B cell (primary cell): ENCODE measurements around the gene ITGB4. TPM values are rescaled to one million over a fixed set of nuclear protein-coding genes. Genes with fewer than 3 reads are reported as not detected.

Experiments used
- ATAC-seq: fragments of 200-7000 bp; cut with Tn5 transposase; one replicate; pipeline ENCODE4 v1.10.0; 2021; ENCODE audit warnings: low read depth, mild to moderate bottlenecking, moderate number of reproducible peaks, moderate library complexity
- CTCF ChIA-PET: fragments of 350-600 bp; sonication (Branson Sonifier 250); formaldehyde crosslinking; loops from one replicate; lab custom pipeline; 2021; ENCODE audit warnings: antibody characterized with exemption, inconsistent platforms; lab: Charles Lee
- POLR2A ChIA-PET: fragments of 350-600 bp; sonication (Branson Sonifier 250); formaldehyde crosslinking; loops from one replicate; lab custom pipeline; 2021; ENCODE audit warnings: antibody characterized with exemption; lab: Charles Lee
- DNase-seq: peaks from one replicate; pipeline ENCODE4 v3.0.0; 2013
- H2AFZ ChIP-seq: 2 replicates; pipeline ENCODE4 v1.6.1; 2012; ENCODE audit warnings: mild to moderate bottlenecking, low read depth, low read length; ENCODE audit not compliant: insufficient read depth, poor library complexity, severe bottlenecking
- H3K27ac ChIP-seq, 2 donors: 1 replicate in 1 of 2; 2 replicates in 1 of 2; pipeline ENCODE4 v1.5.1; 2012 to 2013; ENCODE audit warnings: low read length in 2 of 2, mild to moderate bottlenecking in 2 of 2, moderate library complexity in 1 of 2
- H3K27me3 ChIP-seq, 4 experiments: fragments of 200-600 bp in 1 of 4; sonication (generic) in 1 of 4; replicated peaks in 1 of 4; 1 replicate in 2 of 4; 2 replicates in 2 of 4; pipeline versions ENCODE4 v1.6.1 to v1.7.0; 2013 to 2016; ENCODE audit warnings: low read length in 3 of 4, mild to moderate bottlenecking in 2 of 4, mixed read lengths in 1 of 4, moderate library complexity in 1 of 4; ENCODE audit not compliant: insufficient read depth in 4 of 4, control insufficient read depth in 3 of 4; ENCODE audit errors: control extremely low read depth in 1 of 4
- H3K36me3 ChIP-seq, 2 experiments: replicated peaks in 1 of 2; 1 replicate in 1 of 2; 2 replicates in 1 of 2; pipeline versions ENCODE4 v1.6.1 to v1.7.1; 2013; ENCODE audit warnings: low read length in 1 of 2; ENCODE audit not compliant: insufficient read depth in 2 of 2, control insufficient read depth in 1 of 2; ENCODE audit errors: control extremely low read depth in 1 of 2, extremely low read depth in 1 of 2
- H3K4me1 ChIP-seq, 2 donors: fragments of 200-600 bp in 1 of 2; sonication (generic) in 1 of 2; 1 replicate in 1 of 2; 2 replicates in 1 of 2; pipeline versions ENCODE4 v1.5.1 to v1.6.1; 2013 to 2017; ENCODE audit warnings: low read length in 2 of 2; ENCODE audit not compliant: control insufficient read depth in 2 of 2, insufficient read depth in 2 of 2
- H3K4me2 ChIP-seq: replicated peaks from 2 replicates; pipeline ENCODE3; 2012; ENCODE audit warnings: mild to moderate bottlenecking, low read depth, low read length; ENCODE audit not compliant: poor library complexity, severe bottlenecking
- H3K4me3 ChIP-seq, 5 experiments: fragments of 200-600 bp in 1 of 5; sonication (generic) in 1 of 5; 1 replicate in 3 of 5; 2 replicates in 2 of 5; pipeline versions ENCODE4 v1.5.1 to v1.7.0; 2011 to 2016; ENCODE audit warnings: low read length in 4 of 5, mild to moderate bottlenecking in 4 of 5, low read depth in 2 of 5, control low read depth in 1 of 5, moderate library complexity in 1 of 5; ENCODE audit not compliant: insufficient read depth in 1 of 5; ENCODE audit errors: control extremely low read depth in 1 of 5, extremely low read depth in 1 of 5
- H3K79me2 ChIP-seq: fragments of 200-600 bp; sonication (generic); one replicate; pipeline ENCODE4 v1.6.0; 2016; ENCODE audit warnings: low read length; ENCODE audit not compliant: control insufficient read depth, insufficient read depth
- H3K9ac ChIP-seq: fragments of 200-600 bp; sonication (generic); 2 replicates; pipeline ENCODE4 v1.6.1; 2017; ENCODE audit warnings: mild to moderate bottlenecking, low read length, moderate library complexity
- H3K9me3 ChIP-seq, 3 donors: one replicate each; pipeline versions ENCODE4 v1.6.1 to v1.7.1; 2013; ENCODE audit warnings: low read length in 2 of 3; ENCODE audit not compliant: control insufficient read depth in 2 of 3, insufficient read depth in 1 of 3; ENCODE audit errors: control extremely low read depth in 1 of 3
- H4K20me1 ChIP-seq: 2 replicates; pipeline ENCODE4 v1.6.0; 2012; ENCODE audit warnings: mild to moderate bottlenecking, low read length; ENCODE audit not compliant: insufficient read depth, control insufficient read depth, poor library complexity, severe bottlenecking
- H3K27ac Mint-ChIP-seq: one replicate; pipeline ENCODE4 v1.8.0; 2021; ENCODE audit warnings: mixed read lengths
- H3K27me3 Mint-ChIP-seq: one replicate; pipeline ENCODE4 v1.8.0; 2021; ENCODE audit warnings: mixed read lengths
- H3K4me1 Mint-ChIP-seq: one replicate; pipeline ENCODE4 v1.8.0; 2021; ENCODE audit warnings: mixed read lengths
- H3K4me3 Mint-ChIP-seq: one replicate; pipeline ENCODE4 v1.8.0; 2021; ENCODE audit warnings: mixed read lengths
- H3K9me3 Mint-ChIP-seq: one replicate; pipeline ENCODE4 v1.8.0; 2022; ENCODE audit warnings: mixed read lengths; ENCODE audit not compliant: insufficient read depth
- CTCF ChIP-seq: fragments of 200-600 bp; IDR thresholded peaks from one replicate; pipeline ENCODE4 v1.8.0; 2022; ENCODE audit warnings: antibody characterized with exemption, mild to moderate bottlenecking
- EZH2 ChIP-seq: IDR thresholded peaks from 2 replicates; pipeline ENCODE4 v1.6.1; 2012; ENCODE audit warnings: borderline replicate concordance, low read depth, mild to moderate bottlenecking, moderate library complexity, low read length; ENCODE audit not compliant: insufficient read depth, poor library complexity, severe bottlenecking
- WGBS: methylation state at CpG from one replicate; pipeline ENCODE4 v1.1.5; 2013; ENCODE audit warnings: missing lambda C conversion rate; ENCODE audit not compliant: insufficient coverage; 5-methylcytosine and 5-hydroxymethylcytosine counted together
- intact Hi-C: fragments of 100-400 bp; cut with micrococcal nuclease; formaldehyde crosslinking; loops from one replicate; pipeline ENCODE4 v1.10.0; 2022
- polyA plus RNA-seq: library from polyadenylated mRNA; depleted of rRNA; stranded (reverse); fragments of >200 nt; gene quantifications from 2 replicates; pipeline ENCODE4 v1.2.3, GENCODE V29; 2012
- total RNA-seq, 2 donors: library from RNA; stranded (reverse); fragments of 120-200 nt in 1 of 2; gene quantifications; 1 replicate in 1 of 2; 2 replicates in 1 of 2; pipeline versions ENCODE4 v1.2.3 to v1.2.4, GENCODE V29; 2013 to 2022

Gene ITGB4
- total and polyA plus RNA-seq, 2 donors (not counting 1 experiment from before 2014, with no cell fraction given) = 0.12 to 0.81 TPM

- CTCF ChIA-PET = interaction anchor here (0.7 to 8.5 kb wide), 10 partner anchors 8 to 144 kb away, joined by 3 to 54 read pairs (median 4); partner anchors contain the start of genes GALK1, TRIM65 and UNK
- 49% methylated on average over 11 of the region's 15 CpGs for WGBS
Observed at GRCh38 chr17:75776386-75777295, 55.4 kb downstream of the ITGB4 start.

More at GRCh38 chr17:75776386-75777295, 55.4 kb downstream of the ITGB4 start:
- DNase-seq (peak; percentile 71), ATAC-seq (no peak)
- peak overlapping the region; percentile 89 for H3K9ac ChIP-seq
- Mint-ChIP-seq H3K27ac (peak overlapping the region; percentile 64), H3K4me3 (peak overlapping the region; percentile 80), H3K27me3 (no peaks in the 10 kb centered on the region), H3K9me3 (peaks cover 2% of the 10 kb centered on the region), H3K4me1 (peaks cover 46% of the 10 kb centered on the region)
- H3K79me2 ChIP-seq = peaks cover 29% of the 10 kb centered on the region
- no peak overlapping the region for H2AFZ ChIP-seq
- H3K9me3 ChIP-seq = no peaks in the 10 kb centered on the region
- TF ChIP-seq EZH2 (no peak), CTCF (no peak)
- intact Hi-C loops = no loop called here
- H3K4me2 ChIP-seq = peak overlapping the region; percentile 78
- POLR2A ChIA-PET = interaction anchor here (1.0 to 8.4 kb wide), 14 partner anchors 8 to 631 kb away, joined by 3 to 78 read pairs (median 5); partner anchors contain the start of genes GALK1, TRIM65, UNK and WBP2
- H3K4me1 ChIP-seq = peaks cover 19 to 38% of the 10 kb centered on the region in 2 donors
- peak overlapping the region; percentile 13 to 61 for H3K27ac ChIP-seq
- peaks cover 43% of the 10 kb centered on the region for H4K20me1 ChIP-seq
- H3K27me3 ChIP-seq = no peaks in the 10 kb centered on the region
- H3K4me3 ChIP-seq = peak overlapping the region in 4 of 5 experiments; percentile 51 to 95 (median 95)
- peaks cover 4 to 42% of the 10 kb centered on the region in 2 experiments for H3K36me3 ChIP-seq
